Pancreas (tissue), 10 donors: Measurements from ENCODE around the gene AOPEP. TPM values are rescaled to one million over a fixed set of nuclear protein-coding genes. Genes with fewer than 3 reads are reported as not detected.

Experiments used
- ATAC-seq, 4 donors: fragments of 200-7000 bp; cut with Tn5 transposase; one replicate each; pipeline versions ENCODE4 v1.8.0 to v1.9.1; 2020; ENCODE audit warnings: mild to moderate bottlenecking in 4 of 4, moderate library complexity in 4 of 4
- DNase-seq, 6 donors: peaks; one replicate each; pipeline ENCODE4 v3.0.0-alpha.2; 2020
- FAIRE-seq: peaks from 2 replicates; lab custom pipeline; 2012; peaks lifted over from hg19 to GRCh38; lab: Jason Lieb, UNC
- H3K27ac ChIP-seq, 4 donors: fragments of 200-600 bp; sonication (generic); 1 replicate in 3 of 4; 2 replicates in 1 of 4; pipeline versions ENCODE4 v1.5.0 to v1.8.0; 2020
- H3K27me3 ChIP-seq, 4 donors: fragments of 200-600 bp; one replicate each; pipeline ENCODE4 v1.8.0; 2021
- H3K36me3 ChIP-seq, 3 donors: fragments of 200-600 bp; sonication (generic) in 1 of 3; one replicate each; pipeline versions ENCODE4 v1.5.0 to v1.8.0; 2020 to 2021
- H3K4me1 ChIP-seq, 3 donors: fragments of 200-600 bp; one replicate each; pipeline ENCODE4 v1.8.0; 2021
- H3K4me3 ChIP-seq, 4 donors: fragments of 200-600 bp; sonication (generic) in 2 of 4; one replicate each; pipeline versions ENCODE4 v1.5.0 to v1.8.0; 2020 to 2021
- H3K9me3 ChIP-seq, 4 donors: fragments of 200-600 bp; one replicate each; pipeline ENCODE4 v1.8.0; 2021
- WGBS, 2 donors: extraction: QIAGEN DNeasy Blood & Tissue Kit; methylation state at CpG; one replicate each; pipeline ENCODE4 v1.1.7; 2013; 5-methylcytosine and 5-hydroxymethylcytosine counted together
- intact Hi-C, 3 donors: fragments of 100-400 bp; cut with DNase I; formaldehyde crosslinking; loops; one replicate each; pipeline versions ENCODE4 v1.11.1 to v1.14.2; 2022
- polyA plus RNA-seq, 2 donors: library from polyadenylated mRNA; stranded (reverse); fragments of 200-250 nt; gene quantifications; one replicate each; pipeline ENCODE4 v1.2.3, GENCODE V29; 2013
- total RNA-seq, 6 donors: library from RNA; stranded (reverse); fragmentation: NEBNext Ultra II Directional in 4 of 6; extraction: Animal tissue kit (Norgen Biotek cat#: 25700) in 4 of 6; gene quantifications; one replicate each; pipeline versions ENCODE4 v1.2.1 to v1.2.4, GENCODE V29; 2021 to 2023
- TF ChIP-seq, protein P1 (sequence below), 4 donors: fragments of 200-600 bp; sonication (generic) in 3 of 4; IDR thresholded peaks; one replicate each; pipeline versions ENCODE4 v1.5.0 to v1.8.0; 2021; ENCODE audit warnings: antibody characterized with exemption in 4 of 4
- donor health status: healthy with polysubstance abuse.
- donor health status: DM: no; HTN: no; CAD: no; lungs with moderate emphysema.
- donor health status: DM: no; HTN: no; CAD: no.
- donor health status: control.
- donor health status: control.
- donor health status: Bipolar disorder and iron deficiency.
- donor health status: DM: yes; HTN: yes; CAD: no.
- donor health status: DM: no; HTN: no; CAD: no.
- donor health status: DM: no; HTN: no; CAD: no.
- donor health status: DM: yes; HTN: yes; CAD: no.

Gene AOPEP
- total and polyA plus RNA-seq, 8 donors: 50.5 to 140 (median 76.7) TPM

DNA sequence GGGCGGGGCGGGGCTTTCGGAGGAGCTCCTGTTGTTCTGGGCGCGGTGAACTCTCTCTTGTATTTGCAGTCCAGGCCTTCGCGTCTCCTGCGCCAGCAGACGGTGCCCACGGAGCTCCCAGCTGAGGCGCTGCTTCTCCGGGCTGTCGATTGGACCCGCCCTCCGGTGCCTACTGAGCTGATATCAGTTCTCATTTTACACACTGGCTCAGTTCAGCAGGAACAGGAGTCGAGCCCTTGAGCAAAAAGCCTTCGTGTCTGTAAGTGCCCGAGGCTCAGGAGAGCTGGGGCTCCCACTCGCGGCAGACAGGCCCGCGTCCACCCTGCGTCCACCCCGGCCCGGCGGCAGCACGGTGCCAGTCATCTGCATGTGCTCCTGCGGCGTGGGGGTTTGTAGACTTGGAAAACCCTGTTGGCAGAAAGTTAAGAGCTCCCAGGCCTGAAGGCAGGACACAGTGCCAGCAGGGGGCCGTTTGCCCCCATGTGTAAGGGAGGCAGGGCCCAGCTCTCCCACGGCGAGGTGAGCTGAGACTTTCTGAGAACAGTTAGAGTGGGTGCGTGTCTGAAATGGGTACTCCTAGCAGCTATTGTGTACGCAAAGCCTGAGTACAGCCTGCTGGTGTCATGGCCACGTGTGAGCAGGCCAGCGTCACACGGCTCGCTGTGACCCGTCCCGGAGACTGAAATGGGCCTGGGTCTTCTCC is 359.5 kb downstream of the AOPEP start:
- FAIRE-seq (no peak), ATAC-seq (peak; percentile 16 to 60 (median 43)), DNase-seq (peak in 4 of 6 donors; percentile 65 to 84 (median 72))
- whole genome bisulfite sequencing, 2 donors: 59 to 61% methylated on average over 40 of the region's 40 CpGs
- H3K4me3 ChIP-seq: no peak overlapping the region
- no peaks in the 10 kb centered on the region for H3K9me3 ChIP-seq
- TF ChIP-seq, protein P1, sequence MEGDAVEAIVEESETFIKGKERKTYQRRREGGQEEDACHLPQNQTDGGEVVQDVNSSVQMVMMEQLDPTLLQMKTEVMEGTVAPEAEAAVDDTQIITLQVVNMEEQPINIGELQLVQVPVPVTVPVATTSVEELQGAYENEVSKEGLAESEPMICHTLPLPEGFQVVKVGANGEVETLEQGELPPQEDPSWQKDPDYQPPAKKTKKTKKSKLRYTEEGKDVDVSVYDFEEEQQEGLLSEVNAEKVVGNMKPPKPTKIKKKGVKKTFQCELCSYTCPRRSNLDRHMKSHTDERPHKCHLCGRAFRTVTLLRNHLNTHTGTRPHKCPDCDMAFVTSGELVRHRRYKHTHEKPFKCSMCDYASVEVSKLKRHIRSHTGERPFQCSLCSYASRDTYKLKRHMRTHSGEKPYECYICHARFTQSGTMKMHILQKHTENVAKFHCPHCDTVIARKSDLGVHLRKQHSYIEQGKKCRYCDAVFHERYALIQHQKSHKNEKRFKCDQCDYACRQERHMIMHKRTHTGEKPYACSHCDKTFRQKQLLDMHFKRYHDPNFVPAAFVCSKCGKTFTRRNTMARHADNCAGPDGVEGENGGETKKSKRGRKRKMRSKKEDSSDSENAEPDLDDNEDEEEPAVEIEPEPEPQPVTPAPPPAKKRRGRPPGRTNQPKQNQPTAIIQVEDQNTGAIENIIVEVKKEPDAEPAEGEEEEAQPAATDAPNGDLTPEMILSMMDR (IDR thresholded peaks at IDR 0.05): no peak
- H3K4me1 ChIP-seq: peaks cover 9 to 20% (median 14%) of the 10 kb centered on the region in 3 donors
- intact Hi-C loops: loop anchor here in 1 of 3 donors (5.0 kb wide), 1 partner anchor 41 kb away; no protein-coding TSS in a partner anchor
- H3K27ac ChIP-seq: peak overlapping the region in 1 of 4 donors; percentile 28
- H3K36me3 ChIP-seq: peaks cover 9 to 84% (median 31%) of the 10 kb centered on the region in 3 donors
- no peaks in the 10 kb centered on the region for H3K27me3 ChIP-seq

DNA sequence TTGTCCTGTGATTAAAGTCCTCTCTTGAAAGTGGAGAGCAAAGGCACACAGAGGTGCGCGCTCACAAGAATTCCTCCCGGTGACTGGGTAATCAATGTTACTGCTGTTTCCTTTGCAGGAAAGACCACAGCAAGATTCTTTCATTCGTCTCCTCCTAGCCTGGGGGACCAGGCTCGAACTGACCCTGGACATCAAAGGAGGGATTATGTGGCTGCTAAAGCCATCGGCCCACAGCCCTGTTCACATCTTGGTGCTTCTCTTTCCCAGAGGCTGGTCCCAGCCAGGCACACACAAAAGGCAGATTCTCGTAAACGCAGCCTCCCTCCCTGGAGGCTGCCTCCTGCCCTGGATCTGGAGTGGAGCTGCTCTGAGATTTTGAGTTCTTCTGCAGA is 360.1 kb downstream of the AOPEP start:
- FAIRE-seq (no peak), DNase-seq (peak in 1 of 6 donors; percentile 43), ATAC-seq (no peak)
- H3K4me3 ChIP-seq: no peak overlapping the region
- H3K4me1 ChIP-seq: peaks cover 15 to 25% (median 16%) of the 10 kb centered on the region in 3 donors
- intact Hi-C loops: loop anchor here in 1 of 3 donors (5.0 kb wide), 1 partner anchor 41 kb away; no protein-coding TSS in a partner anchor
- WGBS, 2 donors: 77 to 84% methylated on average over 8 of the region's 8 CpGs
- peaks cover 5 to 79% (median 26%) of the 10 kb centered on the region in 3 donors for H3K36me3 ChIP-seq
- no peaks in the 10 kb centered on the region for H3K9me3 ChIP-seq
- TF ChIP-seq, protein P1 (IDR thresholded peaks at IDR 0.05): no peak
- H3K27me3 ChIP-seq: no peaks in the 10 kb centered on the region
- peak overlapping the region in 1 of 4 donors; percentile 28 for H3K27ac ChIP-seq

DNA sequence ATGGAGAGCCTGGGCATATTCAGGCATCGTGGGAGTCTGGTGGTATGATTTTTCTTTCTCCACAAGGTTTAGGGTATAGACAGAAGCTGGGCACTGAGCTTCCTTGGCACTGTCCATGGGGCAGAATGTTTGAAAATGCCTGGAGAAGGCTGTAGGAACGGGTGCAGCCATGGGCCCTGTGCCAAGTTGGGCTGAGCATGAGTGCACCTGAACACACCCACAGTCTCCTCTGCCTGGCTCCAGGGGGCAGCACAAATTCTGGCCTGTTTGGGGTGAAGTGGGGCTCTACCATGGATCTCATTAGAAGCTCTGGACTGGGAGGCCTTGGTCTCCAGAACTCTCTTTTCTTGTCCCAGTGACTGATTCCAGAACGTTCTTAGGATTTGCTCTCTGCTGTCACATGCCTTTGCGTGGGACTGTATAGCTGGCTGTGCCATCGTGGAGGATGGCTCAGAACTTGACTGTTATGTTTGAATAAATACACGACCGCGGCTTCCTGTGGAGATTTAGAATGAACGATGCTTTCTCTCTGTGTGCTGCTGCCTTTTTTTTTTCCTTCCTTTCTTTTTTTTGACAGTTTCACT is 361.3 kb downstream of the AOPEP start:
- 65 to 72% methylated on average over 9 of the region's 9 CpGs for WGBS, 2 donors
- ATAC-seq: peak in 3 of 4 donors; percentile 11 to 36 (median 36)
- Histone ChIP-seq H3K9me3 (no peaks in the 10 kb centered on the region), H3K36me3 (peaks cover under 1 to 67% (median 14%) of the 10 kb centered on the region in 3 donors), H3K27ac (peak overlapping the region in 1 of 4 donors; percentile 13), H3K4me3 (no peak overlapping the region), H3K27me3 (no peaks in the 10 kb centered on the region), H3K4me1 (peaks cover 16 to 32% (median 23%) of the 10 kb centered on the region in 3 donors)
- DNase-seq: peak in 5 of 6 donors; percentile 67 to 88 (median 78)
- TF ChIP-seq, protein P1 (IDR thresholded peaks at IDR 0.05): no peak
- intact Hi-C loops: loop anchor here in 1 of 3 donors (5.0 kb wide), 1 partner anchor 40 kb away; no protein-coding TSS in a partner anchor
- FAIRE-seq: no peak

DNA sequence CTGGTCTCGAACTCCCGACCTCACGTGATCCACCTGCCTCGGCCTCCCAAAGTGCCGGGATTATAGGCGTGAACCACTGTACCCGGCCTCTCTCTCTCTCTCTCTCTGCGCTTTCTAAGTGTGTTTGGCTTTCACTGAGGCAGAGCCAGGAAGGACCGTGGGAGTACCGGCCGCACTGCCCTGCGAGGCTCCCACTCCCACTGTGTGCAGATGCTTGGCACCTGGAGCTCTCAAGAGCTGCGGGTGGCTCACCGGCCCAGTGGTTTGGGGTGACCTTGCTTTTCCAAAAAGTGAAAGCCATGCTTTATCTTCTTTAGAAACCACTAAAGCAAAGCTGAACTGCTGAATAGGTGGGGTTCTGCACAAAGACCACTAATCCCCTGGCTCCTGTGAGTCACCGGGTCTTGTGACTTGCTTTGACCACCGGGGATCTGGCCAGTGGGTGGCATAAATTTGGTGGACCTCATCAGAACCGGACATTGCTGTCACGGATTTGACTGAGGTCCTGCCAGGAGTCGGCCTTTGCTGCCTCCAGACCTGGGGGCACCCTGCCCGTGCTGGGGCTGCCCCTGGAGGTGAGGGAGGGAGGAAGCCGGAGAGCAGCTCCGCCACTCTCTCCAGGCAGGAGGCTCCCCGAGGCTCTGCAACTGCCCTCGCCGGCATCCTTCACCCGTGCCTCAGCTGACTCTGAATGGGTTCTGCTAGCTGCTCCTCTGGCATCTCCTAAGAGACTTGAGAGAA is 362.1 kb downstream of the AOPEP start:
- intact Hi-C loops: loop anchor here in 1 of 3 donors (5.0 kb wide), 1 partner anchor 39 kb away; no protein-coding TSS in a partner anchor
- no peak for FAIRE-seq
- Histone ChIP-seq H3K4me3 (no peak overlapping the region), H3K27ac (peak overlapping the region in 1 of 4 donors; percentile 39), H3K9me3 (no peaks in the 10 kb centered on the region), H3K36me3 (peaks cover 0 to 59% (median 10%) of the 10 kb centered on the region in 3 donors), H3K27me3 (no peaks in the 10 kb centered on the region), H3K4me1 (peaks cover 16 to 32% (median 23%) of the 10 kb centered on the region in 3 donors)
- DNase-seq: peak in 3 of 6 donors; percentile 45 to 76 (median 53)
- TF ChIP-seq, protein P1 (IDR thresholded peaks at IDR 0.05): no peak
- ATAC-seq: no peak
- 75 to 86% methylated on average over 23 to 26 of the region's 26 CpGs for WGBS, 2 donors
